ENCODE results near the gene NABP2. TPM values are rescaled to one million over a fixed set of nuclear protein-coding genes. Genes with fewer than 3 reads are reported as not detected.

NABP2 gene
- total and polyA plus RNA-seq, 8 donors: 21.8 to 33.8 (median 25.5) TPM

DNA sequence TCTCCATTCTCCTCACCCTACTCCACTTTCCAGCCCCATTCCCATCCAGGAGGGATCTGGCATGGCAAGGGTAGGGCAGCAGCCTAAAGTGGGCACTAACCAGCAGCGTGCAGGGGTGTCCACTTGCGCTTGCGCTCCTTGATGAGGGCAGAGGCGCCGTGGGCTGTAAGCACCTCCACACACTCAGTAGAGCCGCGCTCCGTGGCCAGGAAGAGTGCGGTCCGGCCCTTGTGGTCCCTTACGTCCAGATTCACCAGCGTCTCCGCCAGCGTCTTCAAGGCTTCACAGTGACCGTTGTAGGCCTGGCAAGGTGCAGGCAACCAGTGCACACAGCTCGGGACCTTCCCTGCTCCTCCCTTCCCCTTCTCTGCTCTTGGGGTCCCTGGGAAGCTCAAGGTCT lies 23.8 kb downstream of the NABP2 start:
- intact Hi-C loops (cut with DNase I): no loop called here
- Histone ChIP-seq H3K36me3 (peaks cover 11 to 100% of the 10 kb centered on the region in 2 donors), H3K4me3 (no peak overlapping the region), H3K9me3 (no peaks in the 10 kb centered on the region), H3K27ac (no peak overlapping the region), H3K4me1 (no peaks in the 10 kb centered on the region), H3K27me3 (no peaks in the 10 kb centered on the region)
- no peak for ATAC-seq
- TF ChIP-seq, protein P1, sequence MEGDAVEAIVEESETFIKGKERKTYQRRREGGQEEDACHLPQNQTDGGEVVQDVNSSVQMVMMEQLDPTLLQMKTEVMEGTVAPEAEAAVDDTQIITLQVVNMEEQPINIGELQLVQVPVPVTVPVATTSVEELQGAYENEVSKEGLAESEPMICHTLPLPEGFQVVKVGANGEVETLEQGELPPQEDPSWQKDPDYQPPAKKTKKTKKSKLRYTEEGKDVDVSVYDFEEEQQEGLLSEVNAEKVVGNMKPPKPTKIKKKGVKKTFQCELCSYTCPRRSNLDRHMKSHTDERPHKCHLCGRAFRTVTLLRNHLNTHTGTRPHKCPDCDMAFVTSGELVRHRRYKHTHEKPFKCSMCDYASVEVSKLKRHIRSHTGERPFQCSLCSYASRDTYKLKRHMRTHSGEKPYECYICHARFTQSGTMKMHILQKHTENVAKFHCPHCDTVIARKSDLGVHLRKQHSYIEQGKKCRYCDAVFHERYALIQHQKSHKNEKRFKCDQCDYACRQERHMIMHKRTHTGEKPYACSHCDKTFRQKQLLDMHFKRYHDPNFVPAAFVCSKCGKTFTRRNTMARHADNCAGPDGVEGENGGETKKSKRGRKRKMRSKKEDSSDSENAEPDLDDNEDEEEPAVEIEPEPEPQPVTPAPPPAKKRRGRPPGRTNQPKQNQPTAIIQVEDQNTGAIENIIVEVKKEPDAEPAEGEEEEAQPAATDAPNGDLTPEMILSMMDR (IDR thresholded peaks at IDR 0.05): no peak
- no peak for DNase-seq

DNA sequence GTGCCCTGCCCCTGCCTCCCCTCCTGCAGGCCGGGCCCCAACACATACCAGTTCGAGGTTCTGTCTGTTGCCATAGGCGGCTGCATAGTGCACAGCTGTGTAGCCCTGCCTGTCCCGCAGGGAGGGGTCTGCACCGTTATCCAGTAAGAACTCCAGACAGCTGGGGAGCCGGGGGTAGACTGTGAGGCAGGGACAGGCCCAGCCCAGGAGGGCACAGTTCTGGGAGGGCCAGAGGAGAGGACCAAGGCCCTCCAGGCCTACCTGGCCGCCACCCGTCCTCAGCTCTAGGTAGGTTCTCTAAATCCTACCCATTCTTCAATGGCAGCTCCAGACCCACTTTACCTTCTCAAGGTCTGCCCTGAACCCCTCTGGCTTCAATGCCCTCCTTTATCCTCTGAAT lies 24.6 kb downstream of the NABP2 start:
- Histone ChIP-seq H3K4me1 (no peaks in the 10 kb centered on the region), H3K36me3 (peaks cover 11 to 100% of the 10 kb centered on the region in 2 donors), H3K4me3 (no peak overlapping the region), H3K27me3 (no peaks in the 10 kb centered on the region), H3K27ac (no peak overlapping the region), H3K9me3 (no peaks in the 10 kb centered on the region)
- DNase-seq (peak in 1 of 4 donors; percentile 53), ATAC-seq (no peak)
- TF ChIP-seq, protein P1 (IDR thresholded peaks at IDR 0.05): no peak
- intact Hi-C loops (cut with DNase I): no loop called here

DNA sequence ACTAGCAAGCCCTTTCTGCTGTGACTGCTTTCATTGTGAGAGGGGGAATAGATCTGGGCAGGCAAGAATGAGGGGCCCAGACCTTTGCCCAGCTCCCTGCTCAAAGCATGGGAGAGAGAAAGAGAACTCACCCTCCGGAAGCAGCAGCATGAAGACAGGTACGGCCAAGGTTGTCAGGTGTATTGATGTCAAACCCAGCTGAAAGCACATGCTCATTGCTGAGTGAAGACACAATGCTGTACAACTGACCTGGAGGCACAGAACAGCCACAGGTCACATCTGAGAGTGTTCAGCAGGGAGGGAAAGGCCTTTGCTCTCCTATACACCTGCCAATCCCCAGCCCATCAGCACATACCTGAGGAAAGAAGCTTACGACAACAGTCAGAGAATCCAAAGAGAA lies 28.5 kb downstream of the NABP2 start:
- TF ChIP-seq, protein P1 (IDR thresholded peaks at IDR 0.05): no peak
- intact Hi-C loops (cut with DNase I): no loop called here
- ATAC-seq: no peak

DNA sequence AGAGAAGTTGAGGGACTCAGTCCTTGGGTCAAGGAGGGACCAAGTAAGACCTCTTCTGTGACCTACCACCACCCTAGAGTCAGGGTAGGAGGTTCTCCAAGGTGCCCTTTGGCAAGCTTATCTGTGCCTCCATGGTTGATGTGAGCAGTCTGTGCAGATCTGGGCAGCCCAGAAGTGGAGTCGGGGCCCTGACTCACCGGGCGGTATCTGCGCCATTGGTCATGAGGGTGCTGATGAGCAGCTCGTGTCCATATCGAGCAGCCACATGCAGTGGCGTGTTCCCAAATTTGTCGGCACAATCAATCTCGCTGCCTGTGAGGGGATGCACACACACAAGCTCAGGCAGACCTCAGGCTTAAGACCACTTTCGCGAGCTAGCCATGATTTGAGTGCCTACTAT lies 28.9 kb downstream of the NABP2 start:
- no peak overlapping the region for H3K27ac ChIP-seq
- DNase-seq: no peak
- H3K36me3 ChIP-seq: peaks cover 11 to 78% of the 10 kb centered on the region in 2 donors
- no peak for ATAC-seq
- TF ChIP-seq, protein P1 (IDR thresholded peaks at IDR 0.05): no peak
- no peaks in the 10 kb centered on the region for H3K27me3 ChIP-seq
- H3K4me3 ChIP-seq: no peak overlapping the region
- no peaks in the 10 kb centered on the region for H3K9me3 ChIP-seq
- H3K4me1 ChIP-seq: peaks cover 16 to 20% of the 10 kb centered on the region in 2 donors
- intact Hi-C loops (cut with DNase I): no loop called here

More for the DNA sequence above, 28.5 kb downstream of the NABP2 start:
- Histone ChIP-seq H3K27me3 (no peaks in the 10 kb centered on the region), H3K36me3 (peaks cover 11 to 82% of the 10 kb centered on the region in 2 donors), H3K4me3 (no peak overlapping the region), H3K4me1 (peaks cover 16 to 20% of the 10 kb centered on the region in 2 donors), H3K27ac (no peak overlapping the region), H3K9me3 (no peaks in the 10 kb centered on the region)
- no peak for DNase-seq

DNA sequence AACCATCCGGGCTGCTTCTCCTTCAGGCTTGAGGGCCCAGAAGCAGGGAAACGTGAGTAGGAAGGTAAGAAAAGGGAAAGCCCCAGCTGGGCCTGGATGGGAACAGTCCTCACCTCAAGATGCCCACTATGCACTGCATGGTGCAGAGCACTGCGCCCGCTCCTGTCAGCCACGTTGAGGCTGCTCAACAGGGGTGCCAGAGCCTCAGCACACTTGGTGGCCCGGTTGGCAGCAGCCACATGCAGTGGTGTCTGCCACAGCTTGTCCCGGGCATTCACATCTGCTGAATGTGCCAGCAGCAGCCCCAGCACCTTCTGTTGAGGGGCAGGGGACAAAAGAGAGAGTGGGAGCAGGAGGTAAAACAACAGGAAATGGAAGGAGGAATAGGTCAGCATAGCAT lies 31.5 kb downstream of the NABP2 start:
- no peaks in the 10 kb centered on the region for H3K9me3 ChIP-seq
- H3K27me3 ChIP-seq: no peaks in the 10 kb centered on the region
- H3K4me1 ChIP-seq: peaks cover 16 to 27% of the 10 kb centered on the region in 2 donors
- peaks cover 7 to 52% of the 10 kb centered on the region in 2 donors for H3K36me3 ChIP-seq
- no peak overlapping the region for H3K27ac ChIP-seq
- TF ChIP-seq, protein P1 (IDR thresholded peaks at IDR 0.05): no peak
- DNase-seq (no peak), ATAC-seq (no peak)
- no peak overlapping the region for H3K4me3 ChIP-seq
- intact Hi-C loops (cut with DNase I): no loop called here
